PC-3 (cell line): Measurements from ENCODE around the gene NR2E1.

Experiments
- EZH2 ChIP-seq: fragments of 300-600 bp; sonication (generic); IDR thresholded peaks from one replicate; pipeline ENCODE4 v1.6.1; 2017; ENCODE audit warnings: antibody characterized with exemption, mild to moderate bottlenecking, low read length; ENCODE audit not compliant: unreplicated experiment
- EZH2phosphoT487 ChIP-seq: fragments of 300-600 bp; sonication (generic); IDR thresholded peaks from 2 replicates; pipeline ENCODE4 v1.6.1; 2018; ENCODE audit warnings: mild to moderate bottlenecking, antibody characterized with exemption, low read length, borderline replicate concordance
- TF ChIP-seq, protein P1 (sequence below): fragments of 300-600 bp; sonication (generic); conservative IDR thresholded peaks from 2 replicates; pipeline ENCODE4 v1.5.1; 2017; ENCODE audit warnings: antibody characterized with exemption, low read depth, mild to moderate bottlenecking, low read length

DNA sequence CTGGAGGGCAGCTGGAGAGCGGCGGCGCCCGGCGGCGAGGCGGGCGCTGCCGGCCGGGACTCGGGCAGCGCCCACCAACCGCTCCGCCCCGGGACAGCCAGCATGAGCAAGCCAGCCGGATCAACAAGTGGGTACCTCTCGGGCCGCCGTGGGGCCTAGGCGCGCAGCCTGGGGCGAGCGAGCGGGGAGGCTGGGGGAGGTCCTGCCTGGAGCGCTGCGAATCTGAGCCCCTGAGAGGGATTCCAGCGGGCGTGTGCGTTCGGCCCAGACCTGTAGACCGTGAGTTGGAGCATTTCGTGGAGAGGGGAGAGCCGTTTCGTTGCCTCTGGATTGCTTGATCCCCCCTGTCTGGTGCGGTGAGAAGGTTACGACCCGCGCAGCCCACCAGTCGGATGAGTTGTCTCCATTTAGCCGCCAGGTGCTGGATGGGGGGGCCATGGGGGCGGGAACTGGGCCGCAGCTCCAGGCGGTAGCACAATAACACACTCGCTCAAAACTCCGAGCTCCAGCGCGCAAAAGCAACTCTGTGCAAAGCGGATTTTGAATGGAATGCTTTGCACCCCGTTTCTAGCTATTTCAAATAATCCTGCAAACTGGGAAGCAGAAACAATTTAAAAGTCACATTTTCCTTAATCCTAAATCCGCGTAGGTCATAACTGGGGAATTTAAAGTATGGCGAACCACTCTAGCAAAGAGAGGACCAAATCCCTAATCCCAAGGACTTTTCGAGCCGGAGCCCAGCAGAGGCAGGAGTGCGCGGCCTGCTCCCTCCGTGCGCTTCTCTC, 1.0 kb downstream of the NR2E1 start:
- TF ChIP-seq, protein P1, sequence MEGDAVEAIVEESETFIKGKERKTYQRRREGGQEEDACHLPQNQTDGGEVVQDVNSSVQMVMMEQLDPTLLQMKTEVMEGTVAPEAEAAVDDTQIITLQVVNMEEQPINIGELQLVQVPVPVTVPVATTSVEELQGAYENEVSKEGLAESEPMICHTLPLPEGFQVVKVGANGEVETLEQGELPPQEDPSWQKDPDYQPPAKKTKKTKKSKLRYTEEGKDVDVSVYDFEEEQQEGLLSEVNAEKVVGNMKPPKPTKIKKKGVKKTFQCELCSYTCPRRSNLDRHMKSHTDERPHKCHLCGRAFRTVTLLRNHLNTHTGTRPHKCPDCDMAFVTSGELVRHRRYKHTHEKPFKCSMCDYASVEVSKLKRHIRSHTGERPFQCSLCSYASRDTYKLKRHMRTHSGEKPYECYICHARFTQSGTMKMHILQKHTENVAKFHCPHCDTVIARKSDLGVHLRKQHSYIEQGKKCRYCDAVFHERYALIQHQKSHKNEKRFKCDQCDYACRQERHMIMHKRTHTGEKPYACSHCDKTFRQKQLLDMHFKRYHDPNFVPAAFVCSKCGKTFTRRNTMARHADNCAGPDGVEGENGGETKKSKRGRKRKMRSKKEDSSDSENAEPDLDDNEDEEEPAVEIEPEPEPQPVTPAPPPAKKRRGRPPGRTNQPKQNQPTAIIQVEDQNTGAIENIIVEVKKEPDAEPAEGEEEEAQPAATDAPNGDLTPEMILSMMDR: no peak
- TF ChIP-seq EZH2 (no peak), EZH2phosphoT487 (no peak)
